HepG2 (cell line): Measurements from ENCODE around the gene CACNG4. TPM values are rescaled to one million over a fixed set of nuclear protein-coding genes. Genes with fewer than 3 reads are reported as not detected.

Experiments used
- ATAC-seq: fragments of 200-7000 bp; cut with Tn5 transposase; 3 replicates; pipeline ENCODE4 v1.9.1; 2020; ENCODE audit warnings: mild to moderate bottlenecking, moderate library complexity
- BruUV-seq: library from RNA; stranded (reverse); fragments of 400-500 nt; replicated peaks from 2 replicates; lab custom pipeline; 2021; lab: Mats Ljungman, UMichigan
- CTCF ChIA-PET: fragments of 300-600 bp; formaldehyde crosslinking; extraction: SDS; loops from one replicate; lab custom pipeline; 2021; ENCODE audit warnings: low total read pairs, inconsistent platforms, low intra/inter-chr PET ratio; lab: Yijun Ruan, JAX
- POLR2A ChIA-PET: fragments of 350-600 bp; sonication (Branson Sonifier 250); formaldehyde crosslinking; loops from one replicate; lab custom pipeline; 2020; ENCODE audit warnings: antibody characterized with exemption, inconsistent platforms; lab: Yijun Ruan, JAX
- DNase-seq: peaks from one replicate; pipeline ENCODE4 v3.0.0-alpha.2; 2015; ENCODE audit warnings: low spot score
- FAIRE-seq: peaks from 3 replicates; lab custom pipeline; 2011; peaks lifted over from hg19 to GRCh38; lab: Jason Lieb, UNC
- H2AFZ ChIP-seq: one replicate; pipeline ENCODE4 v1.6.1; 2011; ENCODE audit warnings: low read length, inconsistent platforms
- H3K27ac ChIP-seq: fragments of 300-600 bp; 3 replicates; pipeline ENCODE4 v1.8.0; 2011; ENCODE audit warnings: mixed run types, mild to moderate bottlenecking, mixed read lengths, low read length, inconsistent platforms; ENCODE audit not compliant: insufficient read depth; ENCODE audit errors: extremely low read length
- H3K27me3 ChIP-seq, 2 experiments: fragments of 200-600 bp in 1 of 2; 2 replicates in 1 of 2; 3 replicates in 1 of 2; pipeline versions ENCODE4 v1.6.0 to v1.8.0; 2011; ENCODE audit warnings: low read length in 2 of 2, mild to moderate bottlenecking in 2 of 2, moderate library complexity in 2 of 2, inconsistent platforms in 1 of 2; ENCODE audit not compliant: insufficient read depth in 2 of 2, control insufficient read depth in 1 of 2
- H3K36me3 ChIP-seq, 2 experiments: fragments of 200-600 bp in 1 of 2; replicated peaks in 1 of 2; 2 replicates in 1 of 2; 3 replicates in 1 of 2; pipeline versions ENCODE4 v1.5.1 to v1.8.0; 2011; ENCODE audit warnings: low read length in 2 of 2, inconsistent platforms in 1 of 2; ENCODE audit not compliant: insufficient read depth in 2 of 2, control insufficient read depth in 1 of 2
- H3K4me1 ChIP-seq: 2 replicates; pipeline ENCODE4 v1.5.1; 2012; ENCODE audit warnings: low read length, inconsistent platforms; ENCODE audit not compliant: insufficient read depth
- H3K4me2 ChIP-seq: 2 replicates; pipeline ENCODE4 v1.6.0; 2011; ENCODE audit warnings: low read depth, low read length, inconsistent platforms
- H3K4me3 ChIP-seq, 3 experiments: fragments of 200-600 bp in 1 of 3; sonication (generic), shearing (Covaris generic) in 1 of 3; replicated peaks in 1 of 3; 2 replicates each; pipeline ENCODE4 v1.5.1; 2011 to 2016; ENCODE audit warnings: low read length in 3 of 3, inconsistent platforms in 2 of 3, low read depth in 2 of 3, mild to moderate bottlenecking in 2 of 3, control low read depth in 1 of 3, mixed read lengths in 1 of 3; ENCODE audit not compliant: insufficient read depth in 1 of 3
- H3K79me2 ChIP-seq: one replicate; pipeline ENCODE4 v1.6.1; 2011; ENCODE audit warnings: low read length, inconsistent platforms; ENCODE audit not compliant: insufficient read depth
- H3K9ac ChIP-seq: 2 replicates; pipeline ENCODE4 v1.6.0; 2011; ENCODE audit warnings: mild to moderate bottlenecking, low read depth, low read length, inconsistent platforms; ENCODE audit not compliant: insufficient read depth
- H3K9me3 ChIP-seq: 2 replicates; pipeline ENCODE4 v1.5.1; 2012; ENCODE audit warnings: mild to moderate bottlenecking, low read length
- H4K20me1 ChIP-seq: 2 replicates; pipeline ENCODE4 v1.6.0; 2011; ENCODE audit warnings: inconsistent platforms, mild to moderate bottlenecking, low read length, moderate library complexity; ENCODE audit not compliant: insufficient read depth
- HOMEZ ChIP-seq: IDR thresholded peaks from 2 replicates; pipeline ENCODE4 v1.6.1; 2016; ENCODE audit warnings: low read depth
- MAFF ChIP-seq: IDR thresholded peaks from 2 replicates; pipeline ENCODE4 v1.6.1; 2011; ENCODE audit warnings: low read depth, low read length, improper control_type of control experiment
- MAFK ChIP-seq, 2 experiments: IDR thresholded peaks in 1 of 2; conservative IDR thresholded peaks in 1 of 2; 2 replicates each; pipeline ENCODE4 v1.6.1; 2011; ENCODE audit warnings: improper control_type of control experiment in 2 of 2, low read length in 2 of 2
- NCOR1 ChIP-seq: fragments of 200-600 bp; sonication (generic); IDR thresholded peaks from 2 replicates; pipeline ENCODE4 v1.7.0; 2017; ENCODE audit warnings: antibody characterized with exemption, low read length, borderline replicate concordance
- NR2F1 ChIP-seq, 2 experiments: fragments of 450-650 bp in 1 of 2; formaldehyde crosslinking in 1 of 2; IDR thresholded peaks; 2 replicates each; pipeline versions ENCODE4 v1.5.0 to v1.6.1; 2016 to 2020; ENCODE audit warnings: mild to moderate bottlenecking in 1 of 2, missing compliant biosample characterization in 1 of 2, missing genetic modification reagents in 1 of 2, moderate library complexity in 1 of 2
- RBM39 ChIP-seq: fragments of 200-400 bp; formaldehyde crosslinking; IDR thresholded peaks from one replicate; pipeline ENCODE4 v1.6.1; 2018; ENCODE audit warnings: antibody characterized with exemption, mild to moderate bottlenecking, low read depth, low read length; ENCODE audit not compliant: poor library complexity, severe bottlenecking
- SMARCC2 ChIP-seq: fragments of 450-650 bp; IDR thresholded peaks from 2 replicates; pipeline ENCODE4 v1.6.1; 2017; ENCODE audit warnings: antibody characterized with exemption, mild to moderate bottlenecking
- ZFP36L2 ChIP-seq: sonication (generic); formaldehyde crosslinking; IDR thresholded peaks from 2 replicates; pipeline ENCODE4 v1.4.0; 2020; ENCODE audit warnings: missing genetic modification reagents
- ZNF205 ChIP-seq: IDR thresholded peaks from 2 replicates; pipeline ENCODE4 v1.6.1; 2018; ENCODE audit warnings: missing biosample characterization, missing genetic modification reagents
- ZNF234 ChIP-seq: sonication (generic); formaldehyde crosslinking; conservative IDR thresholded peaks from 2 replicates; pipeline ENCODE4 v1.5.1; 2020; ENCODE audit warnings: mild to moderate bottlenecking, missing genetic modification reagents
- WGBS: methylation state at CpG from one replicate; pipeline ENCODE4 v1.1.6; 2017; ENCODE audit warnings: low lambda C conversion rate; 5-methylcytosine and 5-hydroxymethylcytosine counted together
- in situ Hi-C: cut with HindIII; loops from 2 replicates; pipeline ENCODE4 v1.10.0; 2017; ENCODE audit warnings: low pct_unique_long_range_greater_than_20kb; ENCODE audit not compliant: extremely low pct_ligation_motif_present
- intact Hi-C: fragments of 100-400 bp; cut with micrococcal nuclease; formaldehyde crosslinking; loops from one replicate; pipeline ENCODE4 v1.10.0; 2022; ENCODE audit not compliant: unreplicated experiment
- polyA plus RNA-seq, 8 experiments: library from polyadenylated mRNA; depleted of rRNA in 3 of 8; stranded (reverse) in 7 of 8; unstranded in 1 of 8; fragments of >200 nt; fragmentation: Illumina TruSeq in 4 of 8; extraction: Trizol in 4 of 8; gene quantifications; 2 replicates each; pipeline versions ENCODE4 v1.2.1 to v1.2.3, GENCODE V29; 2011 to 2016; ENCODE audit warnings: low read depth in 4 of 8, missing spikeins in 1 of 8, mixed read lengths in 1 of 8; ENCODE audit not compliant: insufficient read depth in 1 of 8
- total RNA-seq, 5 experiments: library from RNA; depleted of rRNA; stranded (reverse); fragments of >200 nt; fragmentation: Illumina TruSeq; extraction: Trizol; gene quantifications; 2 replicates each; pipeline ENCODE4 v1.2.3, GENCODE V29; 2016; ENCODE audit warnings: low read depth in 1 of 5
- TF ChIP-seq, protein P1 (sequence below): sonication (generic); formaldehyde crosslinking; IDR thresholded peaks from 2 replicates; pipeline ENCODE4 v1.8.1; 2023; ENCODE audit warnings: missing genetic modification reagents, inconsistent platforms, borderline replicate concordance
- TF ChIP-seq, protein P2 (sequence below): IDR thresholded peaks from 2 replicates; pipeline ENCODE4 v1.6.1; 2018; ENCODE audit warnings: missing genetic modification reagents
- TF ChIP-seq, protein P3 (sequence below): sonication (generic); formaldehyde crosslinking; IDR thresholded peaks from 2 replicates; pipeline ENCODE4 v1.5.0; 2020; ENCODE audit warnings: mild to moderate bottlenecking, low read depth, missing genetic modification reagents, borderline replicate concordance

CACNG4 gene
- total and polyA plus RNA-seq, 2 of the 13 experiments (the other 11 are each of a cell fraction or from before 2014, with no cell fraction given): 0.09 TPM

DNA sequence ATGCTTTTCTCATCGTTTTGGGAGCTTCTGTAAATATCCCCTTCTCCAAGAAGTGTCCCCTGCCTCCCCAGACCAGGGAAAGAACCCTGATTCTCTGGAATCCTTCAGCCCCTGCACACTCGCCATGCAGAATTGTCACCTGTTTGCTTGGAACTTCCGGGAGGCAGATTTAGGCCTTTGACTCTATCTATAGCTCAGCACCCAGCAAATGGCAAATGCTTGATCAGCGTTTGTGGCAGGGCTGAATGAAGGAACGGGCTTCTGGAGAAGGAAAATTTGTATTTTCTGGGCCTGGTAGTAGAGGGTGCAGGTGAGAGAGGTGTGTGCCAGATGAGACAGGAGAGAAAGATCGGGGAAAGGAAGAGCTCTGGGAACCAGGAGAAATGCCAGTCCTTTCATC, 18.3 kb upstream of the CACNG4 start:
- intact Hi-C loops (no loop called here), in situ Hi-C loops (no loop called here)

More for the DNA sequence above, 18.3 kb upstream of the CACNG4 start:
- no TSS peak for BruUV-seq
- Histone ChIP-seq H3K27ac (no peak overlapping the region), H2AFZ (no peak overlapping the region), H3K9ac (no peak overlapping the region), H3K27me3 (peaks cover 2 to 65% of the 10 kb centered on the region in 2 experiments; a peak in 4 of 5 replicates), H3K9me3 (no peaks in the 10 kb centered on the region), H3K79me2 (no peaks in the 10 kb centered on the region), H3K4me1 (peaks cover 30% of the 10 kb centered on the region), H3K36me3 (no peaks in the 10 kb centered on the region), H3K4me3 (no peak overlapping the region), H4K20me1 (no peaks in the 10 kb centered on the region), H3K4me2 (no peak overlapping the region)
- TF ChIP-seq, protein P1, sequence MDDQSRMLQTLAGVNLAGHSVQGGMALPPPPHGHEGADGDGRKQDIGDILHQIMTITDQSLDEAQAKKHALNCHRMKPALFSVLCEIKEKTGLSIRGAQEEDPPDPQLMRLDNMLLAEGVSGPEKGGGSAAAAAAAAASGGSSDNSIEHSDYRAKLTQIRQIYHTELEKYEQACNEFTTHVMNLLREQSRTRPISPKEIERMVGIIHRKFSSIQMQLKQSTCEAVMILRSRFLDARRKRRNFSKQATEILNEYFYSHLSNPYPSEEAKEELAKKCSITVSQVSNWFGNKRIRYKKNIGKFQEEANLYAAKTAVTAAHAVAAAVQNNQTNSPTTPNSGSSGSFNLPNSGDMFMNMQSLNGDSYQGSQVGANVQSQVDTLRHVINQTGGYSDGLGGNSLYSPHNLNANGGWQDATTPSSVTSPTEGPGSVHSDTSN (CRISPR knock-in tag): no peak
- peak in 1 of 2 experiments; percentile 48; a peak in 3 of 4 replicates for TF ChIP-seq MAFK (conservative IDR thresholded peaks at IDR 0.05 in 1 of 2, IDR thresholded peaks at IDR 0.05 in 1 of 2; ENCODE audit: low read length in 2 of 2)
- no peak for TF ChIP-seq SMARCC2
- TF ChIP-seq, protein P2, sequence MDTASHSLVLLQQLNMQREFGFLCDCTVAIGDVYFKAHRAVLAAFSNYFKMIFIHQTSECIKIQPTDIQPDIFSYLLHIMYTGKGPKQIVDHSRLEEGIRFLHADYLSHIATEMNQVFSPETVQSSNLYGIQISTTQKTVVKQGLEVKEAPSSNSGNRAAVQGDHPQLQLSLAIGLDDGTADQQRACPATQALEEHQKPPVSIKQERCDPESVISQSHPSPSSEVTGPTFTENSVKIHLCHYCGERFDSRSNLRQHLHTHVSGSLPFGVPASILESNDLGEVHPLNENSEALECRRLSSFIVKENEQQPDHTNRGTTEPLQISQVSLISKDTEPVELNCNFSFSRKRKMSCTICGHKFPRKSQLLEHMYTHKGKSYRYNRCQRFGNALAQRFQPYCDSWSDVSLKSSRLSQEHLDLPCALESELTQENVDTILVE (CRISPR knock-in tag): no peak
- TF ChIP-seq RBM39: no peak
- TF ChIP-seq ZNF234 (CRISPR knock-in tag): no peak
- TF ChIP-seq ZNF205 (CRISPR knock-in tag): no peak
- TF ChIP-seq, protein P3, sequence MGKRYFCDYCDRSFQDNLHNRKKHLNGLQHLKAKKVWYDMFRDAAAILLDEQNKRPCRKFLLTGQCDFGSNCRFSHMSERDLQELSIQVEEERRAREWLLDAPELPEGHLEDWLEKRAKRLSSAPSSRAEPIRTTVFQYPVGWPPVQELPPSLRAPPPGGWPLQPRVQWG (CRISPR knock-in tag): no peak
- TF ChIP-seq MAFF: 0 out of 2 replicates have a peak, but pooled peaks have one; percentile 12
- TF ChIP-seq NCOR1: no peak
- no peak for TF ChIP-seq HOMEZ (CRISPR knock-in tag)
- no peak for TF ChIP-seq ZFP36L2
- TF ChIP-seq NR2F1 (CRISPR knock-in tag; IDR thresholded peaks at IDR 0.05): no peak
- FAIRE-seq (no peak), ATAC-seq (no peak), DNase-seq (no peak)
- ChIA-PET CTCF (no interaction called here), POLR2A (interaction anchor here (1.0 kb wide), 1 partner anchor 313 kb away, joined by 4 read pairs; no protein-coding TSS in a partner anchor)
- WGBS: 37% methylated on average over 6 of the region's 6 CpGs
